ENCODE data around the gene MMRN2.
A peak's percentile ranks its signal among the peaks of the same experiment; 100 is the strongest.

GRCh38 chr10:86960863-86961434 is 3.5 kb upstream of the MMRN2 start:
- TF ChIP-seq CTCF (IDR thresholded peaks at IDR 0.05; ENCODE audit: control extremely low read depth in 1 of 3, insufficient read depth in 1 of 3, low read depth in 1 of 3, low read length in 3 of 3) (no peak), TAF1 (IDR thresholded peaks at IDR 0.05; ENCODE audit: low read depth, low read length) (0 out of 2 replicates have a peak, but pooled peaks have one; percentile 7), JUND (IDR thresholded peaks at IDR 0.05; ENCODE audit: low read length) (no peak), POLR2A (IDR thresholded peaks at IDR 0.05; ENCODE audit: control extremely low read depth in 1 of 2, low read depth in 2 of 2, low read length in 2 of 2) (no peak), HDAC2 (IDR thresholded peaks at IDR 0.05; ENCODE audit: borderline replicate concordance in 1 of 2, low read depth in 2 of 2, low read length in 2 of 2) (no peak), SP2 (IDR thresholded peaks at IDR 0.05; ENCODE audit: low read length) (no peak), MAX (IDR thresholded peaks at IDR 0.05) (no peak), POLR2AphosphoS5 (IDR thresholded peaks at IDR 0.05; ENCODE audit: low read depth, low read length) (no peak), CEBPB (IDR thresholded peaks at IDR 0.05; ENCODE audit: low read depth, low read length) (no peak), SAP30 (IDR thresholded peaks at IDR 0.05; ENCODE audit: insufficient read depth, insufficient replicate concordance, low read length) (no peak), TCF12 (IDR thresholded peaks at IDR 0.05; ENCODE audit: low read depth, low read length) (no peak), KDM4A (IDR thresholded peaks at IDR 0.05; ENCODE audit: low read depth, low read length, severe bottlenecking) (no peak)
